H1 (cell line): ENCODE measurements around the gene ADH1A.
"Not testable (repeated sequence)": the region's sequence is repeated elsewhere in the genome, so short reads cannot be mapped to it uniquely, and the experiment has no call there.

Source experiments
- BRCA1 ChIP-seq: IDR thresholded peaks from 2 replicates; pipeline ENCODE4 v1.6.1; 2012; ENCODE audit warnings: low read depth, low read length, improper control_type of control experiment
- CTCF ChIP-seq, 3 experiments: IDR thresholded peaks; 1 replicate in 2 of 3; 2 replicates in 1 of 3; pipeline versions ENCODE4 v1.5.1 to v1.6.1; 2011; ENCODE audit warnings: low read length in 3 of 3, mild to moderate bottlenecking in 3 of 3, inconsistent platforms in 2 of 3, low read depth in 1 of 3, moderate library complexity in 1 of 3; ENCODE audit not compliant: insufficient read depth in 1 of 3; ENCODE audit errors: control extremely low read depth in 1 of 3
- EZH2 ChIP-seq: fragments of 200-600 bp; sonication (generic); IDR thresholded peaks from 2 replicates; pipeline ENCODE4 v1.7.1; 2012; ENCODE audit warnings: low read depth, mild to moderate bottlenecking, moderate library complexity, low read length, inconsistent platforms; ENCODE audit not compliant: severe bottlenecking
- GABPA ChIP-seq: IDR thresholded peaks from 2 replicates; pipeline ENCODE4 v1.6.1; 2011; ENCODE audit warnings: mild to moderate bottlenecking, low read length, moderate library complexity, borderline replicate concordance; ENCODE audit not compliant: insufficient read depth
- GTF2F1 ChIP-seq: IDR thresholded peaks from 2 replicates; pipeline ENCODE4 v1.6.1; 2012; ENCODE audit warnings: low read depth, low read length, improper control_type of control experiment, borderline replicate concordance
- MAFK ChIP-seq: IDR thresholded peaks from 2 replicates; pipeline ENCODE4 v1.6.1; 2012; ENCODE audit warnings: low read depth, mild to moderate bottlenecking, improper control_type of control experiment, low read length
- MAX ChIP-seq: IDR thresholded peaks from 2 replicates; pipeline ENCODE4 v1.6.1; 2012; ENCODE audit warnings: inconsistent platforms
- POLR2A ChIP-seq, 2 experiments: IDR thresholded peaks; 1 replicate in 1 of 2; 2 replicates in 1 of 2; pipeline ENCODE4 v1.6.1; 2011; ENCODE audit warnings: low read depth in 2 of 2, low read length in 2 of 2, mild to moderate bottlenecking in 2 of 2; ENCODE audit errors: control extremely low read depth in 1 of 2
- RBBP5 ChIP-seq: IDR thresholded peaks from 2 replicates; pipeline ENCODE4 v1.7.1; 2012; ENCODE audit warnings: low read depth, mild to moderate bottlenecking, inconsistent platforms, low read length, moderate library complexity, borderline replicate concordance
- RFX5 ChIP-seq: IDR thresholded peaks from 2 replicates; pipeline ENCODE4 v1.6.1; 2011; ENCODE audit warnings: low read depth, low read length, improper control_type of control experiment, borderline replicate concordance
- TAF1 ChIP-seq: IDR thresholded peaks from 2 replicates; pipeline ENCODE4 v1.6.1; 2011; ENCODE audit warnings: mild to moderate bottlenecking, low read depth, low read length
- YY1 ChIP-seq: IDR thresholded peaks from 2 replicates; pipeline ENCODE4 v1.6.1; 2011; ENCODE audit warnings: low read depth, mild to moderate bottlenecking, low read length

DNA sequence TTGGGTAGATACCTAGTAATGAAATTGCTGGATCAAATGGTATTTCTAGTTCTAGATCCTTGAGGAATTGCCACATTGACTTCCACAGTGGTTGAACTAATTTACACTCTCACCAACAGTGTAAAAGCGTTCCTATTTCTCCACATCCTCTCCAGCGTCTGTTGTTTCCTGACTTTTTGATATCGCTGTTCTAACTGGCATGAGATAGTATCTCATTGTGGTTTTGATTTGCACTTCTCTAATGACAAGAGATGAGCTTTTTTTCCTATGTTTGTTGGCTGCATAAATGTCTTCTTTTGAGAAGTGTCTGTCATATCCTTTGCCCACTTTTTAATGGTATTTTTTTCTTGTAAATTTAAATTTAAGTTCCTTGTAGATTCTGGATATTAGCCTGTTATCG lies 63.1 kb downstream of the ADH1A start:
- not testable (repeated sequence) for TF ChIP-seq CTCF (IDR thresholded peaks at IDR 0.05; ENCODE audit: control extremely low read depth in 1 of 3, insufficient read depth in 1 of 3, low read depth in 1 of 3, low read length in 3 of 3); RBBP5; POLR2A (IDR thresholded peaks at IDR 0.05; ENCODE audit: control extremely low read depth in 1 of 2, low read depth in 2 of 2, low read length in 2 of 2); MAFK; YY1; MAX; BRCA1; TAF1; GABPA; GTF2F1; RFX5; EZH2
